ENCODE measurements around the gene VOPP1.
A peak's percentile ranks its signal among the peaks of the same experiment; 100 is the strongest.

The VOPP1 gene

GRCh38 chr7:55468495-55468894, 103.8 kb downstream of the VOPP1 start:
- Histone ChIP-seq H3K27me3 (ENCODE audit: control insufficient read depth in 5 of 5, insufficient read depth in 4 of 5, low read length in 5 of 5) (no peaks in the 10 kb centered on the region), H3K4me3 (ENCODE audit: low read depth in 1 of 5, low read length in 5 of 5) (no peak overlapping the region), H3K9me3 (ENCODE audit: control insufficient read depth in 5 of 5, low read length in 5 of 5) (no peaks in the 10 kb centered on the region), H3K36me3 (ENCODE audit: control insufficient read depth in 5 of 5, insufficient read depth in 5 of 5, low read length in 5 of 5) (peaks cover 5 to 46% (median 28%) of the 10 kb centered on the region in 5 donors), H3K9ac (ENCODE audit: low read length in 5 of 5) (no peak overlapping the region), H3K27ac (ENCODE audit: low read depth, low read length) (no peak overlapping the region), H3K4me1 (ENCODE audit: control insufficient read depth in 5 of 5, insufficient read depth in 5 of 5, low read length in 5 of 5) (peaks cover 0 to 3% (median 0%) of the 10 kb centered on the region in 5 donors)

GRCh38 chr7:55467047-55467593, 105.2 kb downstream of the VOPP1 start:
- Histone ChIP-seq H3K36me3 (ENCODE audit: control insufficient read depth in 5 of 5, insufficient read depth in 5 of 5, low read length in 5 of 5) (peaks cover 5 to 40% (median 22%) of the 10 kb centered on the region in 5 donors), H3K27ac (ENCODE audit: low read depth, low read length) (no peak overlapping the region), H3K9ac (ENCODE audit: low read length in 5 of 5) (no peak overlapping the region), H3K4me3 (ENCODE audit: low read depth in 1 of 5, low read length in 5 of 5) (no peak overlapping the region), H3K9me3 (ENCODE audit: control insufficient read depth in 5 of 5, low read length in 5 of 5) (no peaks in the 10 kb centered on the region), H3K27me3 (ENCODE audit: control insufficient read depth in 5 of 5, insufficient read depth in 4 of 5, low read length in 5 of 5) (no peaks in the 10 kb centered on the region), H3K4me1 (ENCODE audit: control insufficient read depth in 5 of 5, insufficient read depth in 5 of 5, low read length in 5 of 5) (peaks cover 0 to 3% (median 0%) of the 10 kb centered on the region in 5 donors)

GRCh38 chr7:55465691-55466090, 106.6 kb downstream of the VOPP1 start:
- no peak overlapping the region for H3K27ac ChIP-seq (ENCODE audit: low read depth, low read length)
- H3K4me3 ChIP-seq (ENCODE audit: low read depth in 1 of 5, low read length in 5 of 5) = no peak overlapping the region
- H3K9ac ChIP-seq (ENCODE audit: low read length in 5 of 5) = no peak overlapping the region
- no peaks in the 10 kb centered on the region for H3K27me3 ChIP-seq (ENCODE audit: control insufficient read depth in 5 of 5, insufficient read depth in 4 of 5, low read length in 5 of 5)
- peaks cover 5 to 36% (median 22%) of the 10 kb centered on the region in 5 donors for H3K36me3 ChIP-seq (ENCODE audit: control insufficient read depth in 5 of 5, insufficient read depth in 5 of 5, low read length in 5 of 5)
- H3K9me3 ChIP-seq (ENCODE audit: control insufficient read depth in 5 of 5, low read length in 5 of 5) = no peaks in the 10 kb centered on the region
- peaks cover 0 to 3% (median 0%) of the 10 kb centered on the region in 5 donors for H3K4me1 ChIP-seq (ENCODE audit: control insufficient read depth in 5 of 5, insufficient read depth in 5 of 5, low read length in 5 of 5)

- Histone ChIP-seq H3K4me1 (ENCODE audit: control insufficient read depth in 5 of 5, insufficient read depth in 5 of 5, low read length in 5 of 5) (no peaks in the 10 kb centered on the region), H3K9me3 (ENCODE audit: control insufficient read depth in 5 of 5, low read length in 5 of 5) (no peaks in the 10 kb centered on the region), H3K4me3 (ENCODE audit: low read depth in 1 of 5, low read length in 5 of 5) (no peak overlapping the region), H3K9ac (ENCODE audit: low read length in 5 of 5) (no peak overlapping the region), H3K36me3 (ENCODE audit: control insufficient read depth in 5 of 5, insufficient read depth in 5 of 5, low read length in 5 of 5) (peaks cover 5 to 32% (median 18%) of the 10 kb centered on the region in 5 donors), H3K27ac (ENCODE audit: low read depth, low read length) (no peak overlapping the region), H3K27me3 (ENCODE audit: control insufficient read depth in 5 of 5, insufficient read depth in 4 of 5, low read length in 5 of 5) (no peaks in the 10 kb centered on the region)
These were observed 107.9 kb downstream of the VOPP1 start for GRCh38 chr7:55464422-55464821.

- peaks cover 0 to 5% (median 0%) of the 10 kb centered on the region in 5 donors for H3K9me3 ChIP-seq (ENCODE audit: control insufficient read depth in 5 of 5, low read length in 5 of 5)
- H3K27me3 ChIP-seq (ENCODE audit: control insufficient read depth in 5 of 5, insufficient read depth in 4 of 5, low read length in 5 of 5) = no peaks in the 10 kb centered on the region
- no peaks in the 10 kb centered on the region for H3K4me1 ChIP-seq (ENCODE audit: control insufficient read depth in 5 of 5, insufficient read depth in 5 of 5, low read length in 5 of 5)
These were observed 108.5 kb downstream of the VOPP1 start for GRCh38 chr7:55463686-55464262.

GRCh38 chr7:55458351-55458750, 114.0 kb downstream of the VOPP1 start:
- Histone ChIP-seq H3K9ac (ENCODE audit: low read length in 5 of 5) (no peak overlapping the region), H3K27ac (ENCODE audit: low read depth, low read length) (no peak overlapping the region), H3K36me3 (ENCODE audit: control insufficient read depth in 5 of 5, insufficient read depth in 5 of 5, low read length in 5 of 5) (peaks cover 0 to under 1% (median 0%) of the 10 kb centered on the region in 5 donors), H3K4me1 (ENCODE audit: control insufficient read depth in 5 of 5, insufficient read depth in 5 of 5, low read length in 5 of 5) (peaks cover 0 to 10% (median 3%) of the 10 kb centered on the region in 5 donors), H3K27me3 (ENCODE audit: control insufficient read depth in 5 of 5, insufficient read depth in 4 of 5, low read length in 5 of 5) (no peaks in the 10 kb centered on the region), H3K4me3 (ENCODE audit: low read depth in 1 of 5, low read length in 5 of 5) (no peak overlapping the region), H3K9me3 (ENCODE audit: control insufficient read depth in 5 of 5, low read length in 5 of 5) (peaks cover 0 to 7% (median 3%) of the 10 kb centered on the region in 5 donors)

More at GRCh38 chr7:55463686-55464262, 108.5 kb downstream of the VOPP1 start:
- Histone ChIP-seq H3K27ac (ENCODE audit: low read depth, low read length) (no peak overlapping the region), H3K9ac (ENCODE audit: low read length in 5 of 5) (no peak overlapping the region), H3K4me3 (ENCODE audit: low read depth in 1 of 5, low read length in 5 of 5) (no peak overlapping the region), H3K36me3 (ENCODE audit: control insufficient read depth in 5 of 5, insufficient read depth in 5 of 5, low read length in 5 of 5) (peaks cover 5 to 31% (median 18%) of the 10 kb centered on the region in 5 donors)

- Histone ChIP-seq H3K27ac (ENCODE audit: low read depth, low read length) (no peak overlapping the region), H3K27me3 (ENCODE audit: control insufficient read depth in 5 of 5, insufficient read depth in 4 of 5, low read length in 5 of 5) (no peaks in the 10 kb centered on the region), H3K9me3 (ENCODE audit: control insufficient read depth in 5 of 5, low read length in 5 of 5) (peaks cover 0 to 7% (median 3%) of the 10 kb centered on the region in 5 donors), H3K4me3 (ENCODE audit: low read depth in 1 of 5, low read length in 5 of 5) (peak overlapping the region in 1 of 5 donors; percentile 22), H3K36me3 (ENCODE audit: control insufficient read depth in 5 of 5, insufficient read depth in 5 of 5, low read length in 5 of 5) (no peaks in the 10 kb centered on the region), H3K9ac (ENCODE audit: low read length in 5 of 5) (no peak overlapping the region), H3K4me1 (ENCODE audit: control insufficient read depth in 5 of 5, insufficient read depth in 5 of 5, low read length in 5 of 5) (peaks cover 0 to 10% (median 3%) of the 10 kb centered on the region in 5 donors)
These were observed 114.5 kb downstream of the VOPP1 start for GRCh38 chr7:55457801-55458200.

- Histone ChIP-seq H3K4me3 (ENCODE audit: low read depth in 1 of 5, low read length in 5 of 5) (no peak overlapping the region), H3K9ac (ENCODE audit: low read length in 5 of 5) (no peak overlapping the region), H3K9me3 (ENCODE audit: control insufficient read depth in 5 of 5, low read length in 5 of 5) (peaks cover 0 to 3% (median 0%) of the 10 kb centered on the region in 5 donors), H3K4me1 (ENCODE audit: control insufficient read depth in 5 of 5, insufficient read depth in 5 of 5, low read length in 5 of 5) (peaks cover 0 to 20% (median 12%) of the 10 kb centered on the region in 5 donors), H3K27ac (ENCODE audit: low read depth, low read length) (no peak overlapping the region), H3K36me3 (ENCODE audit: control insufficient read depth in 5 of 5, insufficient read depth in 5 of 5, low read length in 5 of 5) (no peaks in the 10 kb centered on the region), H3K27me3 (ENCODE audit: control insufficient read depth in 5 of 5, insufficient read depth in 4 of 5, low read length in 5 of 5) (peaks cover 0 to 4% (median 0%) of the 10 kb centered on the region in 5 donors)
These were observed 119.3 kb downstream of the VOPP1 start for GRCh38 chr7:55452971-55453370.

GRCh38 chr7:55449992-55450535, 122.2 kb downstream of the VOPP1 start:
- Histone ChIP-seq H3K9ac (ENCODE audit: low read length in 5 of 5) (no peak overlapping the region), H3K4me3 (ENCODE audit: low read depth in 1 of 5, low read length in 5 of 5) (no peak overlapping the region), H3K27ac (ENCODE audit: low read depth, low read length) (no peak overlapping the region), H3K4me1 (ENCODE audit: control insufficient read depth in 5 of 5, insufficient read depth in 5 of 5, low read length in 5 of 5) (peaks cover 2 to 27% (median 21%) of the 10 kb centered on the region in 5 donors), H3K9me3 (ENCODE audit: control insufficient read depth in 5 of 5, low read length in 5 of 5) (no peaks in the 10 kb centered on the region), H3K27me3 (ENCODE audit: control insufficient read depth in 5 of 5, insufficient read depth in 4 of 5, low read length in 5 of 5) (peaks cover 0 to 4% (median 0%) of the 10 kb centered on the region in 5 donors), H3K36me3 (ENCODE audit: control insufficient read depth in 5 of 5, insufficient read depth in 5 of 5, low read length in 5 of 5) (no peaks in the 10 kb centered on the region)

Data from subcutaneous abdominal adipose tissue (tissue), 5 donors.